ENCODE results near the gene FGD2. TPM values are rescaled to one million over a fixed set of nuclear protein-coding genes. Genes with fewer than 3 reads are reported as not detected.

The FGD2 gene
- total and polyA plus RNA-seq, 2 of the 4 experiments (the other 2 are of a cell fraction): 0.07 TPM; not detected in 1

- in situ Hi-C loops (cut with MboI; ENCODE audit: low sequenced_read_pairs): no loop called here
- no peak overlapping the region for H2BK120ac ChIP-seq (ENCODE audit: low read depth, low read length)
- CTCF ChIA-PET: no interaction called here
Measured at GRCh38 chr6:37069639-37070038, 64.2 kb downstream of the FGD2 start.

More at GRCh38 chr6:37069639-37070038, 64.2 kb downstream of the FGD2 start:
- Histone ChIP-seq H3K36me3 (ENCODE audit: control insufficient read depth, insufficient read depth, low read length) (no peaks in the 10 kb centered on the region), H3K27ac (ENCODE audit: insufficient read depth, low read length) (no peak overlapping the region), H3K23ac (ENCODE audit: low read depth, low read length) (no peak overlapping the region), H3K4me1 (ENCODE audit: control insufficient read depth, insufficient read depth, low read length) (peaks cover 6% of the 10 kb centered on the region), H4K91ac (ENCODE audit: insufficient read depth, low read depth, low read length) (no peak overlapping the region), H2BK20ac (ENCODE audit: low read depth, low read length) (no peak overlapping the region), H3K4me3 (ENCODE audit: insufficient read depth, low read depth, low read length) (no peak overlapping the region), H3K4me2 (ENCODE audit: low read depth, low read length) (no peak overlapping the region), H3K14ac (replicated peaks; ENCODE audit: low read depth, low read length) (0 out of 2 replicates have a peak overlapping the region, but pooled peaks have one; percentile 35), H4K8ac (ENCODE audit: low read depth in 2 of 2, low read length in 2 of 2) (no peak overlapping the region), H2AFZ (replicated peaks; ENCODE audit: low read length, poor library complexity) (peak overlapping the region; percentile 21), H2BK15ac (ENCODE audit: low read depth, low read length) (no peak overlapping the region), H3K4ac (ENCODE audit: low read depth, low read length) (no peak overlapping the region), H3K56ac (ENCODE audit: extremely low read depth, insufficient read depth, low read length) (no peak overlapping the region), H2BK5ac (ENCODE audit: low read depth, low read length, poor library complexity, severe bottlenecking) (no peak overlapping the region), H4K5ac (ENCODE audit: low read depth, low read length) (no peak overlapping the region), H3K9me1 (ENCODE audit: insufficient read depth, low read length) (no peaks in the 10 kb centered on the region), H3K18ac (ENCODE audit: low read depth, low read length) (no peak overlapping the region), H3K9me3 (ENCODE audit: control insufficient read depth, insufficient read depth, low read length) (no peaks in the 10 kb centered on the region), H4K20me1 (ENCODE audit: insufficient read depth, low read length) (no peaks in the 10 kb centered on the region), H3K27me3 (ENCODE audit: control insufficient read depth, insufficient read depth, low read length) (peaks cover 3% of the 10 kb centered on the region; the same call in 1 of the 2 replicates), H3K9ac (ENCODE audit: low read depth, low read length) (no peak overlapping the region), H3K79me1 (ENCODE audit: low read depth in 1 of 2, low read length in 2 of 2) (no peaks in the 10 kb centered on the region), H2AK9ac (replicated peaks; ENCODE audit: low read depth, low read length, poor library complexity) (no peak overlapping the region), H2AK5ac (ENCODE audit: low read depth, low read length) (no peak overlapping the region)
- intact Hi-C loops (cut with micrococcal nuclease) (no loop called here), dilution Hi-C loops (cut with HindIII; ENCODE audit: low sequenced_read_pairs, unreplicated experiment) (no loop called here)
- BruUV-seq (replicated peaks): no TSS peak
- POLR2A ChIA-PET (ENCODE audit: unreplicated experiment): no interaction called here
- WGBS, 2 experiments (ENCODE audit: extremely low coverage in 2 of 2, insufficient read length in 1 of 2): 86% methylated on average over 3 of the region's 5 CpGs; no CpG with 5 or more reads in 1 of the 2 experiments
- TF ChIP-seq NFE2L2 (IDR thresholded peaks at IDR 0.05; ENCODE audit: low read depth, low read length) (no peak), MXI1 (IDR thresholded peaks at IDR 0.05; ENCODE audit: borderline replicate concordance, low read depth, low read length) (no peak), SMC3 (IDR thresholded peaks at IDR 0.05; ENCODE audit: low read depth, low read length) (no peak), FOS (IDR thresholded peaks at IDR 0.05; ENCODE audit: low read depth, low read length) (no peak), MAFK (IDR thresholded peaks at IDR 0.05; ENCODE audit: low read depth, low read length) (no peak), RCOR1 (IDR thresholded peaks at IDR 0.05; ENCODE audit: insufficient replicate concordance, low read length) (no peak), CTCF (conservative IDR thresholded peaks at IDR 0.05; ENCODE audit: low read depth, low read length) (no peak), CHD1 (IDR thresholded peaks at IDR 0.05; ENCODE audit: low read depth, low read length) (no peak), ELK1 (IDR thresholded peaks at IDR 0.05; ENCODE audit: borderline replicate concordance, low read depth, low read length) (no peak), MAZ (IDR thresholded peaks at IDR 0.05; ENCODE audit: borderline replicate concordance, low read depth, low read length) (no peak), POLR2A (IDR thresholded peaks at IDR 0.05; ENCODE audit: low read depth, low read length) (no peak), CEBPB (IDR thresholded peaks at IDR 0.05; ENCODE audit: low read depth, low read length) (no peak), BHLHE40 (IDR thresholded peaks at IDR 0.05; ENCODE audit: low read depth, low read length) (no peak), RAD21 (IDR thresholded peaks at IDR 0.05; ENCODE audit: low read length) (no peak), USF2 (IDR thresholded peaks at IDR 0.05; ENCODE audit: low read depth, low read length) (no peak), RFX5 (IDR thresholded peaks at IDR 0.05; ENCODE audit: low read depth, low read length) (no peak)
- DNase-seq (no peak), ATAC-seq (ENCODE audit: low read depth) (no peak)
